Measurements from ENCODE around the gene ZNF683.

The ZNF683 gene

DNA sequence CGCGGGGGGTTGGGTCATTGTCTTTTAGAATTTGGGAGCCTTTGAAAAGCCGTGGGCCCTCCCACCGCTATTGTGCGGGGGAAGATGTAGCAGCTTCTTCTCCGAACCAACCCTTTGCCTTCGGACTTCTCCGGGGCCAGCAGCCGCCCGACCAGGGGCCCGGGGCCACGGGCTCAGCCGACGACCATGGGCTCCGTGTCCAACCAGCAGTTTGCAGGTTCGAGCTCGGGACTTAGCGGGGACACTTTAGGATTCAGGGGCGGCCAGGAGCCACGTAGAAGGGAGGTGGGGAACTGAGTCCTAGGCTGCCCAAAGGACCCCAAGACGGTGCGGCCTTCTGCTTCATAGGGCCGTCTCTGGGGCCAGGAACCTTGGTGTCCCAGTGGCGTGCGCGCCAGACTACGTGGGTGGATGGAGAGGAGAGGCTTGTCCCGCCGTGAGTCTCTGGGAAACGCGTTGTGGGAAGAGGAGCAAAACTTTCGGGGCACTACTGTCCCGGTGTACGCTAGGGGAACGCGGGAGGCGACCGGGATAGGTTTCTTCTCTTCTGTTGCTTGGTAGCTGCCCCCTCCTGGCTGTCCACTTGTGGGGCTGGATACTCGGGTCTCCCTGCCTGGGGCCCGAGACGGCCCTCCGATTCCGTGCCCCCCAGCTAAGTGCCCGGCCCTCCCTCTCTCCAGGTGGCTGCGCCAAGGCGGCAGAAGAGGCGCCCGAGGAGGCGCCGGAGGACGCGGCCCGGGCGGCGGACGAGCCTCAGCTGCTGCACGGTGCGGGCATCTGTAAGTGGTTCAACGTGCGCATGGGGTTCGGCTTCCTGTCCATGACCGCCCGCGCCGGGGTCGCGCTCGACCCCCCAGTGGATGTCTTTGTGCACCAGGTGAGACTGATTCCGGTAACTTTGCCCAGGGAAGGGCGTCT lies 38.4 kb upstream of the ZNF683 start, which contains the start of gene LIN28A:
LIN28A (plus strand) TSS at position 112 of the 918 bp plus-strand sequence; CDS start at position 187, 75 bp downstream.
- TF ChIP-seq, protein P1, sequence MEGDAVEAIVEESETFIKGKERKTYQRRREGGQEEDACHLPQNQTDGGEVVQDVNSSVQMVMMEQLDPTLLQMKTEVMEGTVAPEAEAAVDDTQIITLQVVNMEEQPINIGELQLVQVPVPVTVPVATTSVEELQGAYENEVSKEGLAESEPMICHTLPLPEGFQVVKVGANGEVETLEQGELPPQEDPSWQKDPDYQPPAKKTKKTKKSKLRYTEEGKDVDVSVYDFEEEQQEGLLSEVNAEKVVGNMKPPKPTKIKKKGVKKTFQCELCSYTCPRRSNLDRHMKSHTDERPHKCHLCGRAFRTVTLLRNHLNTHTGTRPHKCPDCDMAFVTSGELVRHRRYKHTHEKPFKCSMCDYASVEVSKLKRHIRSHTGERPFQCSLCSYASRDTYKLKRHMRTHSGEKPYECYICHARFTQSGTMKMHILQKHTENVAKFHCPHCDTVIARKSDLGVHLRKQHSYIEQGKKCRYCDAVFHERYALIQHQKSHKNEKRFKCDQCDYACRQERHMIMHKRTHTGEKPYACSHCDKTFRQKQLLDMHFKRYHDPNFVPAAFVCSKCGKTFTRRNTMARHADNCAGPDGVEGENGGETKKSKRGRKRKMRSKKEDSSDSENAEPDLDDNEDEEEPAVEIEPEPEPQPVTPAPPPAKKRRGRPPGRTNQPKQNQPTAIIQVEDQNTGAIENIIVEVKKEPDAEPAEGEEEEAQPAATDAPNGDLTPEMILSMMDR (IDR thresholded peaks at IDR 0.05; ENCODE audit: low read depth, low read length) = no peak
- in situ Hi-C loops (cut with HindIII; ENCODE audit: low sequenced_read_pairs) = no loop called here
- no peak within 1 kb of the TSS for H3K4me3 ChIP-seq (ENCODE audit: low read depth, low read length)
- DNase-seq (ENCODE audit: low read depth, low spot score) = no peak

DNA sequence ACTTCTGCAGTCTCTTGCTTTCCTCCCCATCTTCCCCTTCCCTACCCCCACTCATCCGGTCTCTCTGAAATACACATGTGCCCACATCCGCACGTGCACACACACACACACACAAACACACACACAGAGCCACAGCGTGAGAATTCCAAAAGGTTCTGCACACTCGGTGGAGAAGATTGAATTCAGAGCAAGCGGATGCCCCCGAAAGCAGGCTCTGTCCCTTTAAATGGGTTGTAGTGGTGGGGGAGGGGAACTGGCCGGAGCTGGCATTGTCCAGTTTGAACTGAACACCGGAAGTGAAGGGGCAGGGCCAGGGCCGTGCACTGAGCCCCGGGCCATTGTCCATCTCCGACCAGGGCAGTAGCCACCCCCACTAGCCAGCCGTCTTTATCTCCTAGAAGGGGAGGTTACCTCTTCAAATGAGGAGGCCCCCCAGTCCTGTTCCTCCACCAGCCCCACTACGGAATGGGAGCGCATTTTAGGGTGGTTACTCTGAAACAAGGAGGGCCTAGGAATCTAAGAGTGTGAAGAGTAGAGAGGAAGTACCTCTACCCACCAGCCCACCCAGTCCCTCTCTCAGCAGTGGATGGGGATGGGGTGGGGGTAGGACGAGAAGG lies 36.7 kb upstream of the ZNF683 start:
- no peak for DNase-seq (ENCODE audit: low read depth, low spot score)
- no peak overlapping the region for H3K4me3 ChIP-seq (ENCODE audit: low read depth, low read length)
- in situ Hi-C loops (cut with HindIII; ENCODE audit: low sequenced_read_pairs) = no loop called here
- TF ChIP-seq, protein P1 (IDR thresholded peaks at IDR 0.05; ENCODE audit: low read depth, low read length) = no peak

DNA sequence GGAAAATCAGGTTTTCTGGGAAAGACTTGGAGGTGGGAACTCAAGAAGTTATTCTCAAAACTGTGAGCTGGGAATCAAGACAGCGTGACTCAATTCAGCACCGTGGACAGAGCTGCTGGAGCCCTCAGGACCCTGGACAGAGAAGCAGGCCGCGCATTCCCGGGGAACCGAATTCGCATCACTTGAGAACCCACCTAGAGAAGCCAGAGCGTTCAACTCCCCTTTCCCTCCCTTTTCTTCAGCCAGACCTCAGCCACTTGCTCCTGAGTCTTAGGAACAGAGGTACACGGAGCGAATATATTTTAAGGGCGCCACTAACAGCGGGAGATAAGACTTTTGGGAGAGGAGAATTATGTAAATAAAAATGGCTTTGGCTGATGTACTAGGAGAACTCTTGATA lies 36.1 kb upstream of the ZNF683 start:
- TF ChIP-seq, protein P1 (IDR thresholded peaks at IDR 0.05; ENCODE audit: low read depth, low read length) = no peak
- no peak overlapping the region for H3K4me3 ChIP-seq (ENCODE audit: low read depth, low read length)
- in situ Hi-C loops (cut with HindIII; ENCODE audit: low sequenced_read_pairs) = no loop called here
- peak; percentile 74 for DNase-seq (ENCODE audit: low read depth, low spot score)

DNA sequence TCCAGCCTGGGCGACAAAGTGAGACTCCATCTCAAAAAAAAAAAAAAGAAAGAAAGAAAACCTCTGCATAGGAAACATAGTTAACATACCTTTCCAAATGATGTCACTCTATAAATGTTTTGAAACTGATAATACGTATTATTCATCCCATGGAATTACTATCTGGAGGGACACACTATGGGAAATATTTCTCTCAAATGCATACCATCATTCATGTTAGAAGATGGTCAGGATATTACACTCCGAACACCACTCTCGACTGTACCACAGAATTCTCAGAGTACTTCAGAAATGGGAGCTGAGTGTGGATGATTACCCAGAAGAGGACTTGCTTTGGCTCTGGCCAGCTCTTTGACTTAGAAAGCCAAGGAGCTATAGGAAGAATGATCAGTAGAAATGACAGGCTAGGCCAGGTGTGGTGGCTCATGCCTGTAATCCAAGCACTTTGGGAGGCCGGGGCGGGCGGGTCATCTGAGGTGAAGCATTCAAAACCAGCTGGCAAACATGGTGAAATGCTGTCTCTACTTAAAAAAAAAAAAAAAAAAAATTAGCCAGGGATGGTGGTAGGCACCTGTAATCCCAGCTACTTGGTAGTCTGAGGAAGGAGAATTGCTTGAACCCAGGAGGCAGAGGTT lies 32.8 kb upstream of the ZNF683 start:
- TF ChIP-seq, protein P1 (IDR thresholded peaks at IDR 0.05; ENCODE audit: low read depth, low read length) = no peak
- DNase-seq (ENCODE audit: low read depth, low spot score) = peak; percentile 55
- in situ Hi-C loops (cut with HindIII; ENCODE audit: low sequenced_read_pairs) = no loop called here
- H3K4me3 ChIP-seq (ENCODE audit: low read depth, low read length) = no peak overlapping the region

DNA sequence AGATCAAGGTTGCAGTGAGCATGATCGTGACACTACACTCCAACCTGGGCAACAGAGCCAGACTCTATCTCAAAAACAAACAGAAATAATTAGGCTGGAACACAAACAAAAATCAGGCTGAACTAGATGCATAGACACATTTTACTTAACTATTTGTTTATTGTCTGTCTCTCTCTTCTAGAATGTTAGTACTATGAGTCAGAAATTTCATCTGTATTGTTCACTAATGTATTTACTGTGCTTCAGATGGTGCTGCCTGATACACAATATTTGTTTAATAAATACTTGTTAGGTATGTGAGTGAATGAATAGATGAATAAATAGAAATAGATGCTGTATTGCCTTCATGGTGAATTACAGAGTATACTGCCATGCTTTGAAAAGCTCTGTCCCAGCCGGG lies 32.1 kb upstream of the ZNF683 start:
- TF ChIP-seq, protein P1 (IDR thresholded peaks at IDR 0.05; ENCODE audit: low read depth, low read length) = no peak
- no peak for DNase-seq (ENCODE audit: low read depth, low spot score)
- no peak overlapping the region for H3K4me3 ChIP-seq (ENCODE audit: low read depth, low read length)
- in situ Hi-C loops (cut with HindIII; ENCODE audit: low sequenced_read_pairs) = no loop called here

DNA sequence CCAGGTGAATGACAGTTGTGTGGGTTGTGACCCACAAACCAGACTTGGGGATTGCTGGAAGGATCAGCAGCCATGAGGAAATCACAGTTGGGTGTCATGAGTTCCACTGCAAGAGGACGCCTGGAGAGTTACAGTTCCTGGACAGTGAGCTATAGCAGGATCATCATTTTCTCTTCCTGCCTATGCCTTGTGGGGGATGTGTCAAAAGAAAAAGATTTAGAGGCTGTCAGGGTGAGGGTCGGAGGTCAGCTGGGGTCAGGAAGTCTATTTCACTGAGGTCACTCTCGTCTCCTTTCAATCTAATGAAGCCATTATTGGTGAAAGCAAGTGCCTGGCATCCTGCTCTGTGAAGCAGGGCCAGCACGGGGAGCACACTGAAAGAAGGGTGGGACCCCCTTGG lies 31.1 kb upstream of the ZNF683 start:
- in situ Hi-C loops (cut with HindIII; ENCODE audit: low sequenced_read_pairs) = no loop called here
- TF ChIP-seq, protein P1 (IDR thresholded peaks at IDR 0.05; ENCODE audit: low read depth, low read length) = no peak
- DNase-seq (ENCODE audit: low read depth, low spot score) = no peak
- H3K4me3 ChIP-seq (ENCODE audit: low read depth, low read length) = no peak overlapping the region

Data from astrocyte of the spinal cord (primary cell).